A673 (cell line): ENCODE measurements around the gene AFG3L2.

Source experiments
- EZH2 ChIP-seq: fragments of 200-600 bp; sonication (generic); IDR thresholded peaks from 2 replicates; pipeline ENCODE4 v1.6.1; 2017; ENCODE audit warnings: borderline replicate concordance, low read depth, mild to moderate bottlenecking, mixed read lengths, antibody characterized with exemption, low read length; ENCODE audit not compliant: poor library complexity, severe bottlenecking
- TF ChIP-seq, protein P1 (sequence below): fragments of 300-800, 200-600 bp; sonication (generic); conservative IDR thresholded peaks from 2 replicates; pipeline ENCODE4 v1.5.1; 2017; ENCODE audit warnings: low read depth, mild to moderate bottlenecking, antibody characterized with exemption, low read length, moderate library complexity, mixed read lengths

DNA sequence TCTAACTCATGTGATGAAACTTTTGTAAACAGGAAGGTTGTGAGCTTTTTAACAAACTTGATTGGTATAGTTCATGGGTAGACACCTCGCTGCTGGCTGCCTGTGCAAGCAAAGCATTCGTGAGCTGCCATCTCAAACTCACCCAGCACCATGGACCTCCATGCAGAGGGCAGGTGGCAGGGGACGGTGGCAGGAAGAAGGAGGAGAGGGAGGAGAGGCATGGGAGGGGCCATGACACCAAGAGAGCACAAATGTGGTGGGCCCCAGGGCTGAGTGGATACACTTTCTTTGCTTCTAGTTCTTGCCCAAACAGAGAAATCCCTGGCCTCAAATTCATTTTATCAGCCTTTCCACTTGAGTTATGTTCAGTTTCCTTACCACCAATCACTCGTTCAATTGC is 29.1 kb downstream of the AFG3L2 start:
- TF ChIP-seq, protein P1, sequence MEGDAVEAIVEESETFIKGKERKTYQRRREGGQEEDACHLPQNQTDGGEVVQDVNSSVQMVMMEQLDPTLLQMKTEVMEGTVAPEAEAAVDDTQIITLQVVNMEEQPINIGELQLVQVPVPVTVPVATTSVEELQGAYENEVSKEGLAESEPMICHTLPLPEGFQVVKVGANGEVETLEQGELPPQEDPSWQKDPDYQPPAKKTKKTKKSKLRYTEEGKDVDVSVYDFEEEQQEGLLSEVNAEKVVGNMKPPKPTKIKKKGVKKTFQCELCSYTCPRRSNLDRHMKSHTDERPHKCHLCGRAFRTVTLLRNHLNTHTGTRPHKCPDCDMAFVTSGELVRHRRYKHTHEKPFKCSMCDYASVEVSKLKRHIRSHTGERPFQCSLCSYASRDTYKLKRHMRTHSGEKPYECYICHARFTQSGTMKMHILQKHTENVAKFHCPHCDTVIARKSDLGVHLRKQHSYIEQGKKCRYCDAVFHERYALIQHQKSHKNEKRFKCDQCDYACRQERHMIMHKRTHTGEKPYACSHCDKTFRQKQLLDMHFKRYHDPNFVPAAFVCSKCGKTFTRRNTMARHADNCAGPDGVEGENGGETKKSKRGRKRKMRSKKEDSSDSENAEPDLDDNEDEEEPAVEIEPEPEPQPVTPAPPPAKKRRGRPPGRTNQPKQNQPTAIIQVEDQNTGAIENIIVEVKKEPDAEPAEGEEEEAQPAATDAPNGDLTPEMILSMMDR = no peak
- TF ChIP-seq EZH2 = no peak
